GM21529 (cell line): ENCODE results near the gene COL11A2.

Experiments used
- ATAC-seq: cut with Tn5 transposase; IDR thresholded peaks from one replicate; pipeline ENCODE4 v1.9.1; 2021; ENCODE audit not compliant: unreplicated experiment

COL11A2 gene

GRCh38 chr6:33206864-33207551 lies 14.7 kb upstream of the COL11A2 start:
- ATAC-seq, result no peak

- no peak for ATAC-seq
These were observed 14.0 kb upstream of the COL11A2 start for GRCh38 chr6:33206027-33206863.

GRCh38 chr6:33205191-33206026 lies 13.1 kb upstream of the COL11A2 start:
- ATAC-seq, result no peak

- ATAC-seq, result peak; percentile 49
These were observed 12.3 kb upstream of the COL11A2 start, which contains the start of gene HSD17B8 for GRCh38 chr6:33204415-33205190. HSD17B8 (plus strand) TSS chr6:33204655; CDS start chr6:33204669, 14 bp downstream.

- no peak for ATAC-seq
These were observed 11.8 kb upstream of the COL11A2 start for GRCh38 chr6:33204165-33204414.

GRCh38 chr6:33203443-33204164 lies 11.3 kb upstream of the COL11A2 start:
- no peak for ATAC-seq

GRCh38 chr6:33202799-33203198 lies 10.5 kb upstream of the COL11A2 start:
- no peak for ATAC-seq

GRCh38 chr6:33201935-33202334 lies 9.7 kb upstream of the COL11A2 start:
- ATAC-seq, result no peak

- ATAC-seq, result no peak
These were observed 8.9 kb upstream of the COL11A2 start for GRCh38 chr6:33201147-33201545.

- ATAC-seq, result peak; percentile 48
These were observed 8.2 kb upstream of the COL11A2 start, which contains the start of the genes RXRB and SLC39A7 for GRCh38 chr6:33200219-33201146. RXRB (minus strand) TSS chr6:33200665; CDS start chr6:33200476, 189 bp downstream. SLC39A7 (plus strand) TSS chr6:33200867; CDS start chr6:33201246, 379 bp downstream.

- peak; percentile 22 for ATAC-seq
These were observed 7.5 kb upstream of the COL11A2 start for GRCh38 chr6:33199687-33200218.

- ATAC-seq, result no peak
These were observed 6.7 kb upstream of the COL11A2 start for GRCh38 chr6:33198853-33199436.

GRCh38 chr6:33198159-33198852 lies 6.0 kb upstream of the COL11A2 start:
- ATAC-seq, result no peak

- peak; percentile 30 for ATAC-seq
These were observed 5.3 kb upstream of the COL11A2 start for GRCh38 chr6:33197431-33198048.

GRCh38 chr6:33195304-33196165 lies 3.3 kb upstream of the COL11A2 start:
- ATAC-seq, result no peak

- no peak for ATAC-seq
These were observed 2.2 kb upstream of the COL11A2 start for GRCh38 chr6:33194431-33194979.
